A172 (cell line): ENCODE results near the gene SIRT5. TPM values are rescaled to one million over a fixed set of nuclear protein-coding genes. Genes with fewer than 3 reads are reported as not detected.
A peak's percentile ranks its signal among the peaks of the same experiment; 100 is the strongest.

Source experiments
- DNase-seq: peaks from one replicate; pipeline ENCODE4 v3.0.0-alpha.2; 2015; ENCODE audit warnings: low spot score
- total RNA-seq: library from RNA; depleted of rRNA; stranded (reverse); fragments of >200 nt; shearing (Covaris generic); gene quantifications from 2 replicates; pipeline ENCODE4 v1.2.3, GENCODE V29; 2014

SIRT5 gene
- total RNA-seq, 1 experiment from 2014 or later = 9.2 TPM

GRCh38 chr6:13586603-13587542 is 12.5 kb downstream of the SIRT5 start:
- DNase-seq = no peak

- DNase-seq = no peak
Observed at GRCh38 chr6:13589801-13590200, 15.4 kb downstream of the SIRT5 start.

GRCh38 chr6:13590574-13591153 is 16.3 kb downstream of the SIRT5 start:
- no peak for DNase-seq

- no peak for DNase-seq
Observed at GRCh38 chr6:13591205-13591921, 17.0 kb downstream of the SIRT5 start.

GRCh38 chr6:13593103-13593502 is 18.7 kb downstream of the SIRT5 start:
- no peak for DNase-seq

- DNase-seq = no peak
Observed at GRCh38 chr6:13593720-13594119, 19.3 kb downstream of the SIRT5 start.

- DNase-seq = no peak
Observed at GRCh38 chr6:13597073-13597472, 22.7 kb downstream of the SIRT5 start.

- DNase-seq = no peak
Observed at GRCh38 chr6:13600036-13600435, 25.6 kb downstream of the SIRT5 start.

- DNase-seq = no peak
Observed at GRCh38 chr6:13604135-13604534, 29.7 kb downstream of the SIRT5 start.

GRCh38 chr6:13604546-13605416 is 30.4 kb downstream of the SIRT5 start:
- DNase-seq = no peak

GRCh38 chr6:13605634-13606033 is 31.2 kb downstream of the SIRT5 start:
- DNase-seq = no peak

GRCh38 chr6:13611715-13612114 is 37.3 kb downstream of the SIRT5 start:
- no peak for DNase-seq

- no peak for DNase-seq
Observed at GRCh38 chr6:13613029-13613594, 38.7 kb downstream of the SIRT5 start.

- DNase-seq = peak; percentile 26
Observed at GRCh38 chr6:13614126-13614925, 39.9 kb downstream of the SIRT5 start.

GRCh38 chr6:13614926-13615791 is 40.8 kb downstream of the SIRT5 start, which contains the start of gene NOL7:
TSS of gene NOL7 (plus strand) at chr6:13615335. CDS start at chr6:13615359, 24 bp downstream.
- DNase-seq = peak; percentile 94

GRCh38 chr6:13615792-13616120 is 41.4 kb downstream of the SIRT5 start:
- peak; percentile 28 for DNase-seq

- no peak for DNase-seq
Observed at GRCh38 chr6:13617066-13617465, 42.7 kb downstream of the SIRT5 start.

GRCh38 chr6:13624871-13625288 is 50.5 kb downstream of the SIRT5 start:
- peak; percentile 48 for DNase-seq

- no peak for DNase-seq
Observed at GRCh38 chr6:13629459-13630116, 55.2 kb downstream of the SIRT5 start.
